Vagina (tissue), 2 donors: Measurements from ENCODE around the gene GJC1.

Source experiments
- POLR2A ChIP-seq, 2 donors: fragments of 450-650 bp; IDR thresholded peaks; one replicate each; pipeline ENCODE4 v1.6.1; 2017; ENCODE audit warnings: antibody characterized with exemption in 2 of 2, mild to moderate bottlenecking in 2 of 2, moderate library complexity in 2 of 2
- POLR2AphosphoS5 ChIP-seq, 2 donors: sonication (generic); formaldehyde crosslinking; IDR thresholded peaks; one replicate each; pipeline ENCODE4 v1.9.0; 2017; ENCODE audit warnings: antibody characterized with exemption in 2 of 2, mild to moderate bottlenecking in 2 of 2, low read depth in 1 of 2; ENCODE audit not compliant: insufficient read depth in 1 of 2
- TF ChIP-seq, protein P1 (sequence below), 3 experiments: fragments of 450-650 bp in 2 of 3; fragments of 200-600 bp in 1 of 3; sonication (generic) in 1 of 3; IDR thresholded peaks; one replicate each; pipeline ENCODE4 v1.5.1; 2017 to 2019; ENCODE audit warnings: antibody characterized with exemption in 3 of 3, mild to moderate bottlenecking in 2 of 3, moderate library complexity in 2 of 3

DNA sequence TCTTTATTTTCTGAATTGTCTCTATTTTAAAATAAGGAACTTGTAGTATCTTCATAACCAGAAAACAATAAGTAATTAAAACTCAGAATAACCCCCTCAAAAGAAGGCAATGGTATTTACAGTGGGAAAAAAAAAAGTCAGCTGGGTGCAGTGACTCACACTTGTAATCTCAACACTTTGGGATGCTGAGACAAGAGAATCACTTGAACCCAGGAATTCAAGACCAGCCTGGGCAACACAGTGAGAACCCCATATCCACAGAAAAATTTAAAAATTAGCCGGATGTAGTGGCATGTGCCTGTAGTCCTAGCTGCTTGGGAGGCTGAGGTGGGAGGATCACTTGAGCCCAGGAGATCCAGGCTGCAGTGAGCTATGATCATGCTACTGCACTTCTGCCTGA lies 37.8 kb downstream of the GJC1 start:
- TF ChIP-seq, protein P1, sequence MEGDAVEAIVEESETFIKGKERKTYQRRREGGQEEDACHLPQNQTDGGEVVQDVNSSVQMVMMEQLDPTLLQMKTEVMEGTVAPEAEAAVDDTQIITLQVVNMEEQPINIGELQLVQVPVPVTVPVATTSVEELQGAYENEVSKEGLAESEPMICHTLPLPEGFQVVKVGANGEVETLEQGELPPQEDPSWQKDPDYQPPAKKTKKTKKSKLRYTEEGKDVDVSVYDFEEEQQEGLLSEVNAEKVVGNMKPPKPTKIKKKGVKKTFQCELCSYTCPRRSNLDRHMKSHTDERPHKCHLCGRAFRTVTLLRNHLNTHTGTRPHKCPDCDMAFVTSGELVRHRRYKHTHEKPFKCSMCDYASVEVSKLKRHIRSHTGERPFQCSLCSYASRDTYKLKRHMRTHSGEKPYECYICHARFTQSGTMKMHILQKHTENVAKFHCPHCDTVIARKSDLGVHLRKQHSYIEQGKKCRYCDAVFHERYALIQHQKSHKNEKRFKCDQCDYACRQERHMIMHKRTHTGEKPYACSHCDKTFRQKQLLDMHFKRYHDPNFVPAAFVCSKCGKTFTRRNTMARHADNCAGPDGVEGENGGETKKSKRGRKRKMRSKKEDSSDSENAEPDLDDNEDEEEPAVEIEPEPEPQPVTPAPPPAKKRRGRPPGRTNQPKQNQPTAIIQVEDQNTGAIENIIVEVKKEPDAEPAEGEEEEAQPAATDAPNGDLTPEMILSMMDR (IDR thresholded peaks at IDR 0.05): no peak
- TF ChIP-seq POLR2A (IDR thresholded peaks at IDR 0.05): no peak
- TF ChIP-seq POLR2AphosphoS5 (IDR thresholded peaks at IDR 0.05; ENCODE audit: insufficient read depth in 1 of 2, low read depth in 1 of 2): no peak
